Measurements from ENCODE around the gene ACOT7.

DNA sequence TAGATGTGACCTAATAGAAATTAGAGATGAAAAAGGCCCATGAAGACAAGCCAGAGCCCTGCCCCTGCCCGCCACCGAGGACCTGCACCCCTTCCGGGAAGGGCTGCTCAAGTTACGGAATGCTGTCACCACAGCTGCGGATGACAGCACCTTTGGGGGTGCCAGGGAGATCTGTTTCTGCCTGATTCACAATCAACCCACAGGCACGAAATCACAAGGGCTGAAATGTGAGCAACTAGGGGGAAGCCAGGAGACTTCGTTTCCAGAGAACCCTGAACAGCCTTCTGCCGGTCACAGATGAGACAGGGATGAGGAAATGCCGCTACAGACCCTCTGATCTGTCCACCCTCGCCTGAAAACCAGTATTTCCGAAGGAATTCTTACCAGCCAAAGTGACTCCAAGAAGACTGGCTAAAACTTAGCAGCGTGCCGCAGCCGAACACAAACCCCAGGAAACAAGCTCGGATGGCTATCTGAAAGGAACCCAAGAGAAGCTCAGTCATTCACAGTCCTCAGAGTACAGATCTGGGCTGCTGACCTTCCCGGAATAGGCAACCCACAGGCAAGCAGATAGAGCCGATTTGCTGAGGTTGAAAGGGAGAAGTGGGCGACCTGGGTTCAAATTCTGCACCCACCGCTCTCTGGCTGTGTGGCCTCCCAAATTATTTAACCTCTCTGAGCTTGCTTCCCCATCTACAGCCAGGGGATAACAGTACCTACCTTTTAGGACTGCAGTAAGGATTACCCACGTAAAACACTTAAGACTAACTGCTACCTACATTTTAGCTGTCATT, 158.9 kb downstream of the ACOT7 start:
- no peak for TF ChIP-seq POLR2A (IDR thresholded peaks at IDR 0.05)
- TF ChIP-seq, protein P1, sequence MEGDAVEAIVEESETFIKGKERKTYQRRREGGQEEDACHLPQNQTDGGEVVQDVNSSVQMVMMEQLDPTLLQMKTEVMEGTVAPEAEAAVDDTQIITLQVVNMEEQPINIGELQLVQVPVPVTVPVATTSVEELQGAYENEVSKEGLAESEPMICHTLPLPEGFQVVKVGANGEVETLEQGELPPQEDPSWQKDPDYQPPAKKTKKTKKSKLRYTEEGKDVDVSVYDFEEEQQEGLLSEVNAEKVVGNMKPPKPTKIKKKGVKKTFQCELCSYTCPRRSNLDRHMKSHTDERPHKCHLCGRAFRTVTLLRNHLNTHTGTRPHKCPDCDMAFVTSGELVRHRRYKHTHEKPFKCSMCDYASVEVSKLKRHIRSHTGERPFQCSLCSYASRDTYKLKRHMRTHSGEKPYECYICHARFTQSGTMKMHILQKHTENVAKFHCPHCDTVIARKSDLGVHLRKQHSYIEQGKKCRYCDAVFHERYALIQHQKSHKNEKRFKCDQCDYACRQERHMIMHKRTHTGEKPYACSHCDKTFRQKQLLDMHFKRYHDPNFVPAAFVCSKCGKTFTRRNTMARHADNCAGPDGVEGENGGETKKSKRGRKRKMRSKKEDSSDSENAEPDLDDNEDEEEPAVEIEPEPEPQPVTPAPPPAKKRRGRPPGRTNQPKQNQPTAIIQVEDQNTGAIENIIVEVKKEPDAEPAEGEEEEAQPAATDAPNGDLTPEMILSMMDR (IDR thresholded peaks at IDR 0.05): no peak
